ENCODE data around the gene ZCCHC14. TPM values are rescaled to one million over a fixed set of nuclear protein-coding genes. Genes with fewer than 3 reads are reported as not detected.
"Not testable (repeated sequence)": the region's sequence is repeated elsewhere in the genome, so short reads cannot be mapped to it uniquely, and the experiment has no call there.

ZCCHC14 gene
- total and polyA plus RNA-seq, 8 donors, result 23.4 to 38.7 (median 31.4) TPM

DNA sequence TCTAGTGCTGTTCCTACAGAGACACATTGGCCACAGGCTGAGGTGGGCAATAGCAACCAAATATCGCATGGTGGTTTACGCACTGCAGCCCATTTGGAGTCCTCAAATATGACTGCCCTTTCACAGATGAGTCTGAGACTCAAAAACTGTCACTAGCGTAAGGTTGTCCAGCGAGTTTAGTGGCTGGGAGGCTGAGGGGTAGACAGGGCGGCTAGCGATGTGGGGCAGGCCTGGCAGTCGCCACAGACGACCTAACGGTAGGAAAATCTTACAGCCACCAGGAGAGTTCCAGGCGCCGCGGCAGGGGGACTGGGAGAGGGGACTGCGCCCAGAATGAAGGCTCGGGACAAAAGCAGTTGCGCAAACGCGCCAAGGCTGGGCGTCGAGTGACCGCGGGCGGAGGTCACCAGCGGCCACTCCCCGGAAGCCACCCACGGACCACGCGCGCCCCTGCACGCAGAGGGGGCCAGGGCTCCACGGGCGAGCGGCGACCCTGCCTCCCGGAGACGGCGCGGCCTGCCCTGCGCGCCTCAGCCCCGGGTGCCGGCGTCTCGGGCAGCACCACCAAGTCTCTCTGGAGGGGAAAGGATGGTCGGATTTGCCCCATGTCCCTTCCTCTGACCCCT, 101.4 kb downstream of the ZCCHC14 start:
- Histone ChIP-seq H3K4me3 (peak overlapping the region; percentile 69 to 86), H3K27me3 (no peaks in the 10 kb centered on the region), H3K27ac (peak overlapping the region; percentile 94 to 99), H3K36me3 (no peaks in the 10 kb centered on the region), H3K9me3 (no peaks in the 10 kb centered on the region), H3K4me1 (peaks cover 17 to 67% of the 10 kb centered on the region in 2 donors)
- intact Hi-C loops (cut with DNase I), result no loop called here
- DNase-seq (peak in 3 of 4 donors; percentile 65 to 94 (median 81)), ATAC-seq (peak; percentile 37)
- TF ChIP-seq, protein P1, sequence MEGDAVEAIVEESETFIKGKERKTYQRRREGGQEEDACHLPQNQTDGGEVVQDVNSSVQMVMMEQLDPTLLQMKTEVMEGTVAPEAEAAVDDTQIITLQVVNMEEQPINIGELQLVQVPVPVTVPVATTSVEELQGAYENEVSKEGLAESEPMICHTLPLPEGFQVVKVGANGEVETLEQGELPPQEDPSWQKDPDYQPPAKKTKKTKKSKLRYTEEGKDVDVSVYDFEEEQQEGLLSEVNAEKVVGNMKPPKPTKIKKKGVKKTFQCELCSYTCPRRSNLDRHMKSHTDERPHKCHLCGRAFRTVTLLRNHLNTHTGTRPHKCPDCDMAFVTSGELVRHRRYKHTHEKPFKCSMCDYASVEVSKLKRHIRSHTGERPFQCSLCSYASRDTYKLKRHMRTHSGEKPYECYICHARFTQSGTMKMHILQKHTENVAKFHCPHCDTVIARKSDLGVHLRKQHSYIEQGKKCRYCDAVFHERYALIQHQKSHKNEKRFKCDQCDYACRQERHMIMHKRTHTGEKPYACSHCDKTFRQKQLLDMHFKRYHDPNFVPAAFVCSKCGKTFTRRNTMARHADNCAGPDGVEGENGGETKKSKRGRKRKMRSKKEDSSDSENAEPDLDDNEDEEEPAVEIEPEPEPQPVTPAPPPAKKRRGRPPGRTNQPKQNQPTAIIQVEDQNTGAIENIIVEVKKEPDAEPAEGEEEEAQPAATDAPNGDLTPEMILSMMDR (IDR thresholded peaks at IDR 0.05), result no peak

DNA sequence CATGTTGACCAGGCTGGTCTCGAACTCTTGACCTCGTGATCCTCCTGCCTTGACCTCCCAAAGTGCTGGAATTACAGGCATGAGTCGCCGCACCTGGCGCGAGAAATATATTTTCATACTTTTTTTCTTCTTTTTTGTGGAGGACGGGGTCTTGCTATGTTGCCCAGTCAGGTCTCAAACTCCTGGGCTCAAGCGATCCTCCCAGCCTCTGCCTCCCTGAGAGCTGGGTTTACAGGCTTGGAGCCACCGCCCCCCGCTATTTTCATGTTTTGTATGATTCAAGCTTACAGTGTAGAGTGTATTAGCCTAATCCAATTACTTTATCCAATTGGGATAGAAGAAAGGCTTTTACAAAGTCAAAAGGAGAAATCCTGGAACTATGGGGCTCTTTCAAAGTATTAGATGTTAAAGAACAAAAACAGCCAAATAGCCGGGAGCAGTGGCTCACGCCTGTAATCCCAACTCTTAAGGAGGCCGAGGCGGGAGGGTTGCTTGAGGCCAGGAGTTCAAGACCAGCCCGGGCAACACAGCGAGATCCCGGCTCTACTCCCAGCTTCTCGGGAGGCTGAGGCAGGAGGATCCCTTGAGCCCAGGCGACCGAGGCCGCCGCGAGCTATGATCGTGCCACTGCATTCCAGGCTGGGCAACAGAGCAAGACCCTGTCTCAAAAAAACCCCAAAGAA, 102.0 kb downstream of the ZCCHC14 start:
- TF ChIP-seq, protein P1 (IDR thresholded peaks at IDR 0.05), result no peak
- peak overlapping the region in 1 of 2 donors; percentile 86 for H3K4me3 ChIP-seq
- peaks cover 17 to 63% of the 10 kb centered on the region in 2 donors for H3K4me1 ChIP-seq
- intact Hi-C loops (cut with DNase I), result no loop called here
- H3K36me3 ChIP-seq, result no peaks in the 10 kb centered on the region
- H3K27ac ChIP-seq, result peak overlapping the region; percentile 94 to 99
- H3K9me3 ChIP-seq, result no peaks in the 10 kb centered on the region
- DNase-seq, result peak in 1 of 4 donors; percentile 71
- ATAC-seq, result no peak
- H3K27me3 ChIP-seq, result no peaks in the 10 kb centered on the region

DNA sequence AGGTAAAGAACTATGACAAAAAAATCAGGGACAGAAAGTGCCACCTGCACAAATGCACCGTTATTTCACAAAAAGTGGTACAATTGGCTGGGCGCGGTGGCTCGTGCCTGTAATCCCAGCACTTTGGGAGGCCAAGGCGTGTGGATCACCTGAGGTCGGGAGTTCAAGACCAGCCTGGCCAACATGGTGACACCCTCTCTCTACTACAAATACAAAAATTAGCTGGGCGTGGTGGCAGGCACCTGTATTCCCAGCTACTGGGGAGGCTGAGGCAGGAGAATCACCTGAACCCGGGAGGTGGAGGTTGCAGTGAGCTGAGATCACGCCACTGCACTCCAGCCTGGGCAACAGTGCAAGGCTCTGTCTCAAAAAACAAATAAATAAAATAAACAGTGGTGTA, 102.9 kb downstream of the ZCCHC14 start:
- peaks cover 17 to 56% of the 10 kb centered on the region in 2 donors for H3K4me1 ChIP-seq
- H3K36me3 ChIP-seq; H3K27me3 ChIP-seq; intact Hi-C loops (cut with DNase I); H3K4me3 ChIP-seq; H3K9me3 ChIP-seq; ATAC-seq; H3K27ac ChIP-seq: not testable (repeated sequence)
- DNase-seq, result peak in 1 of 4 donors; percentile 35

GRCh38 chr16:87389245-87389644, 103.6 kb downstream of the ZCCHC14 start:
- H3K36me3 ChIP-seq, result no peaks in the 10 kb centered on the region
- H3K27ac ChIP-seq, result peak overlapping the region; percentile 93 to 94
- no peak for ATAC-seq
- intact Hi-C loops (cut with DNase I), result no loop called here
- TF ChIP-seq, protein P1 (IDR thresholded peaks at IDR 0.05), result no peak
- no peaks in the 10 kb centered on the region for H3K27me3 ChIP-seq
- H3K4me1 ChIP-seq, result peaks cover 12 to 56% of the 10 kb centered on the region in 2 donors
- no peak overlapping the region for H3K4me3 ChIP-seq
- no peaks in the 10 kb centered on the region for H3K9me3 ChIP-seq
- DNase-seq, result no peak

DNA sequence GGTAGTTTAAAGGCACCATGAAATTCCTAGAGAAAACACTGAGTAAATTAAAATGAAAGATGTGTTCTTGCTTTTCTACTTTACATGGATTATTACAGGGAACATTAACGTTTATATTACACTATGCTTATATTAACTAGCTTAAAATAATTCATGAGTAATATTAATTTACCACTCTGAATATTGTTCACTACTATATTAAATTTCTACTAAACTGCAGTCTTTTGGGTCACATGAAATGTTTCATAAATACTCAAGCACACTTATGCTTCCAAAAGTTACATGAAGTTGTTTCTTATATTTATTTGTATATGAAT, 104.0 kb downstream of the ZCCHC14 start:
- Histone ChIP-seq H3K27ac (peak overlapping the region; percentile 93 to 94), H3K36me3 (no peaks in the 10 kb centered on the region), H3K4me3 (peak overlapping the region in 1 of 2 donors; percentile 27), H3K27me3 (no peaks in the 10 kb centered on the region), H3K9me3 (no peaks in the 10 kb centered on the region), H3K4me1 (peaks cover 8 to 52% of the 10 kb centered on the region in 2 donors)
- DNase-seq, result no peak
- intact Hi-C loops (cut with DNase I), result no loop called here
- no peak for ATAC-seq
- TF ChIP-seq, protein P1 (IDR thresholded peaks at IDR 0.05), result no peak
